ENCODE measurements around the gene PTGFRN.

The PTGFRN gene

GRCh38 chr1:117037802-117038201 is 128.1 kb downstream of the PTGFRN start:
- no peak for DNase-seq

- no peak for DNase-seq
Measured at GRCh38 chr1:117038236-117038635, 128.5 kb downstream of the PTGFRN start.
